Measurements from ENCODE around the gene SIX3.
A peak's percentile ranks its signal among the peaks of the same experiment; 100 is the strongest.

Gene SIX3

DNA sequence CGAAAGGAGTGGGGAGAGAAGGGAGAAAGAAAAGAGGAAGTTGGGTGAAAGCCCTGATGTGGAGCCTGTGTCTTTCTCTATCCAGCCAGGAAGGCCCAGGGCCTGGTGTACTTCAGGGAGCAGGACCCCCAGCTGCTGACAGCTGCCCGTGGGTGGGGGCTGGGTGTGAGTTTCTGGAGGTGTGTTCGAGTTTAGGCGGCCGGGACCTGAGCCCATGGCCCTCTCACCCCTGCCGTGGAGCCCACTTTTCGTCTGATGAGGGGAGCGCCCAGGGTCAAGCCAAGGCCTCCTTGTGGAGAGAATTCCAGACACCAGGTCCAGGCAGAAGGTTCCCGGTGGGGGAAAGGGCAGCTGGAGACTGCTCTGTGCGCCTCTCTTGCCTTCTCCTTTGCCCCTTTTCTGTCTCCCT lies 2.2 kb downstream of the SIX3 start:
- no peak for DNase-seq (ENCODE audit: low spot score)

DNA sequence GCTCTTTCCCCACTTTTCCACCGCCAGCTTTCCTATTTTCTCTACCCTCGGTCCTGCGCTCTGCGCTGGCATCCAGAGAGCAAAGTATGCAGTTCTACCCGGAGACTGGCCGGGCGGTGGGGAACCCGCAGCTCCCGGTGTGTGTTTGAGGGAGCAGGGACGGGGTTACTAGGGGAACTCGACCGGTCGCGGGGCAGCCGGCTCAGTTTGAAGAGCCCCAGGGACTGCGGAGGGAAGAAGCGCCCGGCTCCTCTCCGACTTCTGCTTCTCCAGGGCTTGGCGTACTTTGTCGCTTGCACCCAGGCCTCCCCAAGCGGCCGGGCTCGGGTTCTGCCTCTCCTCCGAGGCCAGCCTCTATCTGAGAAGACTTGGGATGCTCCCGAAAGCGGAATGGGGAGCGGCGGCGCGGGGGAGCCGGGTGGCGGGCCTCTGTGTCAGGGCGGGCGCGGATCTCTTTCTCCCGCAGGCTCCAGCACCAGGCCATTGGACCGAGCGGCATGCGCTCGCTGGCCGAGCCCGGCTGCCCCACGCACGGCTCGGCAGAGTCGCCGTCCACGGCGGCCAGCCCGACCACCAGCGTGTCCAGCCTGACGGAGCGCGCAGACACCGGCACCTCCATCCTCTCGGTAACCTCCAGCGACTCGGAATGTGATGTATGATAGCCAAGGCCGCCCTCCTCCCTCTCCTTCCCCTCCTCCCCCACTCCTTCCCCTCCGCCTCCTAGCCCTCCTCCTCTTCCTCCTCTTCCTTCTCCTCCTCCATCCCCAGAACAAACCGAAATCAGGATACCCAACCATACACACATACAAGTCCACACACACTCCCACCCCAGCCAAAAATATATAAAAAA lies 2.8 kb downstream of the SIX3 start:
- DNase-seq (ENCODE audit: low spot score), result no peak

DNA sequence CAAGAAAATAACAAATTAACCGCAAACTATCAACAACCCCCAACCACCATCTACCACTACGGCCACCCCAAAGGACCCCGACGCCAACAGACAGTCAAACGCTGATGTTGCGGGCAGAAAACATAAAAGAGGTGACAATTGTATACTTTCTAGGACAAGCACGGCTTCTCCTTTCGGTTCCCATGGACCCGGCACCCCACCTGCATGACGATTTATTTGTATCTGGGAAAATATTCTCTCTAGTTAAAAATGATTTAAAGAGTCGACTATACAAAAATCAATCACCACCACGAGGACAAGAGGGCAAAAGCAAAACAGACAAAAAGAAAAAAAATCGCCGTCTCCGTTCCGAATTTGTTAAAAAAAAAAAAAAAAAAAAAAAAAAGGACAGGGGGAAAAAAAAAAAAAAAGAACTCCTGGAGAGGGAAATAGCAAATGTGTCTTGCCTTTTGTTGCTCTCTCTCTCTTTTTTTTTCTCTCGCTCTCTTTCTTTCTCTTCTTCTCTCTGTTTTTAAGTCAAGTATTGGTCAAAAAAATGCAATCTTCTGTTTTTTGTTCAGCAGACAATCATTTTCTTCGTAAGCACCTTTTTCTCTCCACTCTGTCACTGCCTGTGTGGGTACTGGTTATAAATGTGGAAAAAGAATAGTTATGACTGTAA lies 3.6 kb downstream of the SIX3 start:
- no peak for DNase-seq (ENCODE audit: low spot score)

DNA sequence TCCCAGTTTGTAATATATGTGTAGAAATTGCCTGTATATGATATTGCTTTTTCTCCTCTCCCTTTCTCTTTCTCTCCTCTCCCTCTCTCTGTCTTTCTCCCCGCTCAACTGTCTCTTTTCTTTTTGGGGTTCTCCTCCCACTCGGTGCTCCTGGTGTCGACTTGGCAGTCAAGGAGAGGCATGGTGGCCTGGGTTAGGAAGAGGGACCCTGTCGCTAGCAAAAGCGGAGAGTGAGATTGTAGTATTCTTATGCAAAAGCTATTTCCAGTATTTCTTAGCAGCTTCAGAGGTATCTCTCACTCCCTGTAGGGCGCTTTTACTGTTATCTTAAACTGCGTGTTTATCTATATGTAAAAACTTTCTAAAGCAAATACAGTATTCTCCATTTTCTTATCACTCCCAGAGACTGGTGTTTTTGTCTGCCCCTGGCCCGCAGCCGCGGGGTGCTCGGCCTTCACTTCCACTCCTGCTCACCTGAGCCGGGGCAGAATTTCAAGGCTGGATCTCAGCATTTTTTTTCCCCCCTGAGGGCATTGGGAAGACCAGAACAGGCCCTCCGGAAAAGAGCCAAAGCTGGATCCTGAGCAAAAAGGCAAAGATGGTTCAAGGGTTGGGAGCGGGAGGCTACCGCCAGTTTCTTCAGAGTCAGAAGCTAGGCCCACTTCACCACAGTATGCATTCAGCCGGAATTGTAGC lies 4.3 kb downstream of the SIX3 start:
- DNase-seq (ENCODE audit: low spot score), result no peak

DNA sequence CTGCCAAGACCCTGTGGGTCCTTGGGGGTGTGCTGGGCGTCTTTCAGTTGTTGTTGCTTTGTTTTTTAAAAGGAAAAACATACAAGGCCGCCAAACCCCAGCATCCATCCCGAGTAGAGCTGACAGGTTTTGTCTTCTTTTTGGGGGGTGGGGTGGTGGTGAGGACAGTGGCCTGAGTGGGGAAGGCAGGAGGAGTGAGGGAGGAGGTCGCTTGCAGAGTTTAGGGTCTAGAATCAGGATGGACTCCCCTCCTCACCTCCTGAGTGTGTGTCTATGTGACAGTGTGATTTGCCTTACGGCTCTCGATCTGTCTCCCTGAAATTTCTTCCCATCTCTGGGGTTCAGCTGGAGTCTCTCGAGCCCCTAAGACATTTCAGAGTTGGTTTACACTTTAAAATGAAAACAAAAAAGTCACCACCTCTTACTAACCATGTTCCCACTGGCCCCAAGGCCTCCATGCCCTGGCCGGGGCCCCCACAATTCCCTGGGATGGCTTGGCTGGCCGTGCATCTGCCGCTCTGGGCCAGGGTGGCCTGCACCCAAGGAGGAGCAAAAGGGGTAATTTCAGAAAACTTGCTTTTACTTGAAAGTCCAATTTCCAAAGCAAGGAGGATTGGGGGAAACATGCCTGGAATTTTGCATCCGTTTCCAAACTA lies 5.0 kb downstream of the SIX3 start:
- no peak for DNase-seq (ENCODE audit: low spot score)

DNA sequence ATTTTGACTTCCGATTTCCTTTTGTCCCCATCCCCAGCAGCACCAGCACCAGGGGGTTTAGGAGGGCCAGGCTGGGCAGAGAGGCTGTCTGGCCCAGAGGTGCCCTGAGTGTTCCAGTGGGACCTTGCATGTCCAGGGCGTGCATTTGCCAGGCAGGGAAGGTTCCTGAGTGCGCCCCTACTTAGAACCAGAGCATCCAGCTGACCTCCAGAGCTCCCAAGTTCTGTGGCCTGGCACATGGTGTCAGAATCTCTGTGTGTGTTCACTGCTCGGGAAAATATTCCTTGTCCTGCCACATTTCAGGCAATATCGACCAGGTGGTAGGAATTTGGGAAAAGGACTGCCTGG lies 5.5 kb downstream of the SIX3 start:
- no peak for DNase-seq (ENCODE audit: low spot score)

DNA sequence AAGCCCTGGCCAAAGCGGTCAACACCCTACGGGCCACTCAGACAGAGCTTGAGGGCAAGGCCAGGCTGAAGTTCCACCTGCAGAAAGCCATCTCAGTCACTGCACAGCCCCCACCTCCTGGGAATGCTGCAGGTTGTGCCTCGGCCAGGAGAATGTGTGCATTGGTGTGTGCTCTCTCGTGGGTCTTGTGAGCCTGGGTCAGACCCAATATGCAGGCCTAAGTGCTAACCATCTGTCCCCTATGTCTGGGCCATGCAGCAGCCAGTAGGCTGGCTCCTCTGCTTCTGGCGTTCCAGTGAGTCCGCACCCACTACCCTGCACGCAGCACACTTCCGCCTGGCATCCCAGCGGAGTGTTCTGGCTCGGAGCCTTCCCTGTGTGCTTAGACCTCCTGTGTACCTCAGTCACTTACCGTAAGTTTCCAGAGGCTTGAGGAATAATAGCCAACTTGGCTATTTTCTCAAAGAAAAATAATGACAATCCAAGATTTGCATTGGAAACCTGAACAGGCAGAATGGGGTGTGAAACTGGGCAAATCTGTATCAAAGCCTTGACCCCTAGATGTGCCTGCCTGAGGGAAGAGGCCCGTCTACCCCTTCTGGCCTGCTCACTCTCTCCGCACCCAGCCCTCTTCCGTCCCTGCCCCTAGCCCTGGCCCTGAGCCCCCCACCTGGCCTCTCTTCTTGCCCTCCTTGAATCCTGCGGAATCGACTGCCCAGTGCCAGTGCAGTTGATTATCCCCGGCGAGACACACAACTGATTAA lies 7.2 kb downstream of the SIX3 start:
- no peak for DNase-seq (ENCODE audit: low spot score)

DNA sequence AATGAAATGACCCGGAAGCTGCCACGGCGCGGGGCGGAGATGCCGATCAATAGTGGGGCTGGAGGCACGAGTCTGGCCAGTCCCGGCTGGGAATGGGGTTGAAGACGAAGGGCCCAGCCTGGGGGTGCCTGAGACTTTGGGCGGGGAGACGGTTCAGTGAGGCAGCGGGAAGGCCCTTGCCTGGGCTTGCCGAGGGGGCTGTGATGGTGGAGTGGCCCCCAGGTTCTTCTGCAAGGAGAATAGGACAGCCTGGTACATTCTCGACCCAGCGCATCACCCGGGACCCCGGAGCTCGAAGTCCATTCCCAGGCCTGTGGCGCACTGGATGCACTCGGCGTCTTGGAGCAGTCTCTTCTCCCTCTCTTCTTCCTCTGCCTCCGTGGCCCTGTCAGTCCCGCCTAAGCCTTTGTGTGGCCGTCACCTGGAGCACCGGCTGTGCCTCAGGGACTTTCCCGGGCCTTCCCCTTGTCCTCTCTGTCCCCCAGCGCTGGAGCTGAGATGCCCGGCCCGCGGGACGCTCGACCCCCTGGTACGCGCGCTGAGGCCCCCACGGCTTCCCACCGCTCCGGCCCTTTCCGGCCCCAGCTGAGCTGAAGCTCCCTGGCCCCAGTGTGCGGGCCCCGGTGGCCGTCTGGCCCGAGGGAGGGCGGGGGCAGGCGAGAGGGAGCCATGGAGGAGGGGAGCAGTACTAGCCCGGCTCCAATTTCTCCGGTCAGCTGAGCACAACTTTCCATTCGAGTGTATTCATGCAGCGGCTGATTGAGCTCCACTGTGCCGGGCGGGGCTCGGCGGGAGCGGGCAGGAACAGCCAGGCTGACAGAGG lies 8.0 kb downstream of the SIX3 start:
- peak; percentile 49 for DNase-seq (ENCODE audit: low spot score)

DNA sequence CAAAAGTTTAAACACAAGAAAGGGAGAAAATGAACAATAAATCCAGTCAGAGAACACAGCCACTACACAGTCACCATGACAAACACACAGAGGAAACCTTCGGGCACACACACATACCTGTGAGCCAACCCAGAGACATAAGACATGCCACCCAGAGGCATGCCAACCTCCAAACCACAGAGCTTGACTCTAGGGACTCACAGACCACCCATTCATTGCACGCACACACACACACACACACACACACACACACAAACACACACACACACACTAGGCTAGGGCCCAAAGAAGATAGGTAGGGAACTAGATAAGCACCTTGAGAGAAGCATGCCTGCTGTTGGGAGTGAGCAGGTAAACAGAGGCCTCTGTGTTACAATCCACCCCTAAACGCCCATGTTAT lies 9.1 kb downstream of the SIX3 start:
- DNase-seq (ENCODE audit: low spot score), result no peak

DNA sequence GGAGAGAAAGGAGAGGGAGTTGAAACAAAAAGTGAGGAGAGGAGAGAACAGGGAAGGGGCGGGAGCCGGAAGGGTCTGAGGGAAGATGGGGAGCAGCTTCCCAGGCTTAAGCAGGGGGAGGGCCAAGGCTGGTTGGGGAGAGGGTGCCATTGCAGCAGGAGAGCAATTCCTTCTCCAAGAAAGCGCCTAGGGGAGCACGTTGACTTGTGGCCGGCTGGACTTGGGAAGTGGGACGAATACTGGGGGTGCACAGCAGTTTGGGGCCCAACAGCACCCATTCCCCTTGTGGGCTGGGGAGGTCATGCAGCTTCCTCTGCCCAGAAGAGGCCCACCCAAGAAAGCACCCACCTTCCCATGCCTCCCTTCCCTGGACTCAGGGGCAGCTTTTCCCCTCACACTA lies 9.6 kb downstream of the SIX3 start:
- DNase-seq (ENCODE audit: low spot score), result no peak

DNA sequence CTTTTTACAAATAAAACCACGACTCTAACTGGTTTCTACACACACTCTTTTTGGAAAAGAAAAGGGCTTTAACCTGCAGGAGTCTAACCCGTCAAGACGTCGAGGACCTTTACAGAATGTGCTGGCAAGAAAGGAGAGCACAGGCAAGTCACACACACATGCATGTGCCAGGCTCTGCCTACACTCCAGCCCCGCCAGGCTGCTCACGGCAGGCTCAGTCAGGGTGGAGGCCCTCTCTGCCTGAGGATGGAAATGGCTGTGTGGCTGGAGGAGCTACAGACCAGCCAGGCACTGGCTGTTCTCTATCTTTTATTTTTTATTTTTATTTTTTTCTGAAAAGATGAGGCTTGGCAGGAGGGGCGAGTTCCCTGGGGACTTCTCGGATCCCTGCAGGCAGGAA lies 10.2 kb downstream of the SIX3 start:
- DNase-seq (ENCODE audit: low spot score), result no peak

DNA sequence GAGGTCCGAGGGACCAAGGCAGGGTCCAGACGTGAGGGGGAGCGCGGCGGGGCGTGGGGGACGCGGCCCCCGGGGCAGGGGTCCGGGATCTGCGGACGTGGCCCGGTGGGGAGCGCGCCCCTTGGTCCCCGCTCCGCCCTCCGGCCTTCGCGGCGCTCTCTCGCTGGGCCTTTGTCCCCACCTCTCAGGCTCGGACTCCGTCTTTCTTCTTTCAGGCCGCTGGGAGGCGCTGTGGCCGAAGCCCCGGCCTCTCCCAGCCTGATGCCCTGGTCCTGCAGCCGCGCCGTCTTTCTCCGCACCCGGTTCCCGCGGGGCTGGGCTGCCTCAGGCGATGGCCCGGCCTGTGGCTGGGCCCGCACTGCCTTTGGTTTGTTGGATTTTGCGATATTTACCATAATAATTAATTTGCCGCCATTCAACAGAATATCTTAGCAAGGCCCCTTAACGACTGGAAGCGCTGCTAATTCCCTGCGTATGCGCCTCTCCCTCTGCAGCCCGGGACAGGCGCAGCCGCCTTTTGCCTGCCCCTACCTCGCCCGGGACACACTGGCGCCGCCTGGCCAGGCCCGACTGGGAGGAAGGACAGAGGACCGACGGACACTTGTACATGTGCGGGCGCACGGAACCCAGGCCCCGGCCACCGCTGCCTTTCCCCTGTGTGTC lies 10.8 kb downstream of the SIX3 start:
- DNase-seq (ENCODE audit: low spot score), result peak; percentile 63

DNA sequence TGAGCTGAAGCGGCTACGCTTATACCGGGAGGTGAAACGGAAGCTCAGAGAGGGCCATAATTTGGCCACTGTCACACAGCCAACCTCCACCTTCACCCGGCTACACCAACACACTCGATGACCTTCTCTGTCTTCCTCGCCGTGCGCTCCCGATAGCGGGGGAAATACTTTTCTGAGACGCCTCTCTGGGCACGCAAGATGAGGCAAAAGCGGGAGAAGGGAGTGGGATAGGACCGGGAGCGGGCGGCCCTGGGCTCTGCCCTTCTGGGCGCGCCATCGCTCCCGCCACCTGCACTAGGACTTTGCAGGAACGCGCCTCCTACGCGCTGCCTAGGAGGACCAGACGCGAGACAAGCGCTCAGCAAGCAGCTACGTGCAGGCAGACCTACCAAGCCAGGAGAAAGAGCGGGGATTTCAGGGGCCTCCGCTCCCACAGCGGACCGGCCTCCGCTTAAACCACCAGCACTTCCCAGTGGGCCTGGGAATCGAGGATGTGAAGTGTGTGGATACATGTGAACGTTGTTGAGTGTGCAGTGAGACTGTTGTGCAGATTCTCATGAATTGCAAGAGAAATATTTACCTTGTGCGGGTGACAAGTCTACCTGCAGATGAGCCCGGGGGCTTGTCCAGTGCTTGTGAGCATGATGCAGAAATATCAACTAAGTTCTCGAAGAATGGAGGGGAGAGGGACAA lies 11.4 kb downstream of the SIX3 start:
- no peak for DNase-seq (ENCODE audit: low spot score)

DNA sequence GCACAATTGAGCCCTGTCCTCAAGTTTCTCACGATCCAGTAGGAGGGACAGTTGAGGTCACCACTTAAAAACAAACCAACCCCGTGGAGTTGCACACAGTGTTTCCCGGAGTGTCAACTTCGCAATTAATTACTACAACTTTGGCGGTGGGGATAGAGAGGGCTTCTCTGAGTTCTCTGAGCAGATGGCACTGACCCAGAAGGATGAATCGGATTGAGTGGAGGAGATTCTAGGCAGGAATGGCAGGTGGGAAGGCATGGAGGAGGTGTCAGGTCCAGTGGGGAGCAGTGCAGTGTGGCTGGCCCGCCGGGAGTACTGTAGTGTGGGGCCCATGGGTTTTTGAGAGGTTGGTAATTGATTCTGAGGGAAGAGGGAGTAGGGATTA lies 12.0 kb downstream of the SIX3 start:
- no peak for DNase-seq (ENCODE audit: low spot score)

DNA sequence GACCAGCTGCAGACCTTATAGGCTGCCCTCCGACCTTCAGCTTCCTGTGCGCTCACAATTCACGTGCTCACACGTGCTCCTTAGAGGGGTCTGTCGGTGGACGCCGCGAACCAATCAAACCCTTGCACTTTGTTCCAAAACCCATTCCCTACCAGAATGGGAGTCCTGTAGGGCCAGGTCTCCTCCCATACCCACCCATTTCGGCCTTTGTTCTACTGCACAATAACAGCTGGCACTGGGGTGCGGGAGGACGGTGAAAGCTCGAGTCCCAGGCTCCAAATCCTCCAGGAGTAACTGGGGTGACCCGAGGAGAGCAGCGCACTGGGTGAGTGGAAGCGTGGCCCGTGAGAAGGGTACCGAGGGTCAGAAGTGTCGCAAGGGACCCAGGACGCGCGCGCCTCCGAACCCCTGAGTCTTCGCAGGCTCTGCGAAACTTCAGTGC lies 13.0 kb downstream of the SIX3 start:
- no peak for DNase-seq (ENCODE audit: low spot score)

DNA sequence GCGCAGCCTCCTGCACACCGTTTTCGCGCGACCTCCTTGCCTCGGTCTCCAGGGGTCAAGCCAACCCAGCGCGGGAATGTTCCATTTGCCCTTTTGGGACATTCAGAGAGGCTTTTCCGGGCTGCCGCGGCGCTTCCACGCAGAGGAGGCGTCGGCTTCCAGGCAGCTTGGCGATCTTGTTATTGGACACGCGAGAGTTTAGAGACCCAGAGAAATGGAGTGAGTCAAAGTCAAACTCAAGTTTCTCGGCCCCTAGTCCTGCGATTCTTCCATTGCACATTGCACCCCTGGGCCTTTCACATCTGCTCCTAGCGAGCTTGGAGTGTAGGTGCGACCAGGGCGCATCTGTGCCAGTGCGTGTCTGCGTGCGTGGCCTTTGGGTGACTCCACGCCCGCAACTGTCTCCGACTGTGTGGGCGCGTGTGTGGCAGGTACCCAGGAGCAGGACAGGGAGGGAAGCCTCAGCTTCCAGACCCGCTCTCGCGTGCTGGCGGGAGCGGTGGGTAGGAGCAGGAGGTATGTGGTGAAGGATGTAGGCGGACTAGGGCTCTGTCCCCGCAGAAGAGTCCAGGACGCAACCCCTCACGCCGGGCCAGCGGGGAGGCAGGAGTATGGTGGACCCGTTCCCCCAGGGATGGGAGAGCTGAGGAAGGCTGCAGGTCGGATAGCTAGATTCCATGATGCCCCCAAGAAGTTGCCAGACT lies 13.5 kb downstream of the SIX3 start:
- no peak for DNase-seq (ENCODE audit: low spot score)

DNA sequence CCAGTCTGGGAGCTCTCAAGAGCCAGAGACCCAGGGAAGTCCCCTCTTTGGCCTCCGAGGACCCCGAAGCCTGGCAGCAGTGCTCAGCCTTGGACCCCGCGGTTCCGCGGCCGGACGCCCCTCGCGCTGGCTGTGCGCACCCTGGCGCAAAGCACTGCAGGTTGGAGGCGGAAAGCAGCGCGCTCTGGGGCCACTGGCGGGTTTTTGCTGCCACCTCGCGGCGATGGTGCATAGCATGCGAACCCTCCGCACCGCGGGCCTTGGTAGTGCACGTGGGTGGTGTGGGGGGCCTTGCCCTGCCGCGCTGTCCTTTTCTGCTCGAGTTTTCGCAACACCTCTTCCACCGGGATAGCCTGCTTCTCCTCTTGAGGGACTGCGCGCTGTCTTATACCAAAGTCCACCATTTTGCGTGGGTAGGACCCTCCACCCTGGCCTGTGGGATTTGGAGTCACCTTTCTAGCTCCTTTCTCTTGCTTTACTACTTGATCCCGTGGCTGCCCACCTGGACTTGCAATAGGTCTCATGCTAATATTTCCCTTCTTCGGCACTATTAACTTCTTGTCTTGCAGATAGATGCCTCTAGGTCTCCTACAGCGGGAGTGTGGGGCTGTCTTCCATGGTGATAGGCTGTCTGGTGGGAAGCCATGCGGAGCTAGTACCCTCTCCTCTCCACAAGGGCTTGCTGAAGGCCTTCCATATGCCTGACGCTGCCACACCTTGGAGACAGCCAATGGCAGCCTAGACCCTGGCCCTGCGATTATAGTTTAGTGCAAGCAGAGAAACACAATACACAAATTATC lies 14.3 kb downstream of the SIX3 start:
- peak; percentile 74 for DNase-seq (ENCODE audit: low spot score)

DNA sequence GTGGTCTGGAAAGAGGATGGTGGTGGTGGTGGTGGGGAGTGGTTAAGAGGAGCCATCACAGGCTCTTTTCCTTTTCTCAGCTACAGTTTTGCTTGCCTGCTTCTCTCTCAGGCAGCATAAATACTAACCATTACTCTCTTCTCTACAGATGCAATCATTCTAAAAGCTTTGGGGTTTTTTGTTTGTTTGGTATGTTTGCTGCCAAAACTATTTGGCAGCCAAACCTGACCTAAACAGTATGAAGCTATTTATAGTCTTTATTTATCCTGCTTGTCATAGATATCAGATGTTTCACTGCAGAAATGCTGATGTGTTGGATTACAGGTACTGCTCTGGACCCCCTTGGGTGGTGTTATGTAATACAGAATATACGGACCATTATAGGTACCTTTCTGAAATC lies 15.3 kb downstream of the SIX3 start:
- DNase-seq (ENCODE audit: low spot score), result no peak

All from Ammon's horn (tissue), 1 donor.